Hepatocyte (in vitro differentiated cells): ENCODE data around the gene RANBP6. TPM values are rescaled to one million over a fixed set of nuclear protein-coding genes. Genes with fewer than 3 reads are reported as not detected.
A peak's percentile ranks its signal among the peaks of the same experiment; 100 is the strongest.

Experiments
- DNase-seq: peaks from one replicate; pipeline ENCODE4 v3.0.0-alpha.2; 2016; ENCODE audit warnings: low spot score
- H2AFZ ChIP-seq: fragments of 200-600 bp; sonication (generic); 2 replicates; pipeline ENCODE4 v1.6.0; 2016; ENCODE audit warnings: antibody characterized with exemption, mild to moderate bottlenecking
- H3K27ac ChIP-seq: fragments of 200-600 bp; sonication (generic); 2 replicates; pipeline ENCODE4 v1.5.1; 2016; ENCODE audit warnings: mild to moderate bottlenecking
- H3K27me3 ChIP-seq: fragments of 200-600 bp; sonication (generic); 2 replicates; pipeline ENCODE4 v1.6.1; 2016
- H3K36me3 ChIP-seq: fragments of 200-600 bp; sonication (generic); replicated peaks from 2 replicates; pipeline ENCODE4 v1.5.1; 2016; ENCODE audit warnings: low read depth; ENCODE audit not compliant: insufficient read depth
- H3K4me1 ChIP-seq: fragments of 200-600 bp; sonication (generic); 2 replicates; pipeline ENCODE4 v1.5.1; 2016; ENCODE audit warnings: mild to moderate bottlenecking, moderate library complexity; ENCODE audit not compliant: insufficient read depth
- H3K4me2 ChIP-seq: fragments of 200-600 bp; sonication (generic); 2 replicates; pipeline ENCODE4 v1.6.0; 2016
- H3K4me3 ChIP-seq: fragments of 200-600 bp; sonication (generic); 2 replicates; pipeline ENCODE4 v1.5.1; 2016; ENCODE audit warnings: mild to moderate bottlenecking
- H3K79me2 ChIP-seq: fragments of 200-600 bp; sonication (generic); 2 replicates; pipeline ENCODE4 v1.6.0; 2017; ENCODE audit warnings: mild to moderate bottlenecking
- H3K9me2 ChIP-seq: fragments of 200-600 bp; sonication (generic); replicated peaks from 2 replicates; pipeline ENCODE4 v1.6.0; 2017; ENCODE audit warnings: mild to moderate bottlenecking; ENCODE audit not compliant: insufficient read depth
- H3K9me3 ChIP-seq: fragments of 200-600 bp; sonication (generic); 2 replicates; pipeline ENCODE4 v1.5.1; 2016; ENCODE audit warnings: low read depth, mild to moderate bottlenecking
- H4K20me1 ChIP-seq: fragments of 200-600 bp; sonication (generic); 2 replicates; pipeline ENCODE4 v1.6.0; 2016; ENCODE audit warnings: mild to moderate bottlenecking; ENCODE audit not compliant: insufficient read depth, poor library complexity, severe bottlenecking
- EZH2 ChIP-seq: fragments of 200-600 bp; sonication (generic); IDR thresholded peaks from 2 replicates; pipeline ENCODE4 v1.6.1; 2016; ENCODE audit warnings: antibody characterized with exemption, mild to moderate bottlenecking, borderline replicate concordance
- EZH2phosphoT487 ChIP-seq: fragments of 200-600 bp; sonication (generic); IDR thresholded peaks from one replicate; pipeline ENCODE4 v1.6.1; 2018; ENCODE audit warnings: antibody characterized with exemption, mild to moderate bottlenecking, low read depth, moderate library complexity; ENCODE audit not compliant: unreplicated experiment, severe bottlenecking
- WGBS: methylation state at CpG from one replicate; pipeline ENCODE4 v1.1.6; 2016; ENCODE audit warnings: low lambda C conversion rate; ENCODE audit errors: missing lambda C conversion rate; 5-methylcytosine and 5-hydroxymethylcytosine counted together
- microRNA-seq: library from miRNA; unstranded; fragments of <30 nt; microRNA quantifications from one replicate; pipeline ENCODE4, GENCODE V29; 2017
- polyA plus RNA-seq: library from polyadenylated mRNA; unstranded; fragments of >200 nt; fragmentation: Nextera tagmentation; extraction: Ambion mirVana; gene quantifications from 2 replicates; pipeline ENCODE4 v1.2.1, GENCODE V29; 2016
- small RNA-seq: library from RNA; depleted of rRNA; stranded (forward); fragments of <200 nt; gene quantifications from one replicate; pipeline ENCODE3, GENCODE V24; 2014
- total RNA-seq: library from RNA; depleted of rRNA; stranded (reverse); fragments of >200 nt; gene quantifications from 2 replicates; pipeline ENCODE4 v1.2.3, GENCODE V29; 2014
- TF ChIP-seq, protein P1 (sequence below): fragments of 200-600 bp; sonication (generic); IDR thresholded peaks from 2 replicates; pipeline ENCODE4 v1.5.1; 2016; ENCODE audit warnings: antibody characterized with exemption, mild to moderate bottlenecking; ENCODE audit not compliant: poor library complexity

Gene RANBP6
- total and polyA plus RNA-seq, 2 experiments from 2014 or later: 8.2 to 25.9 TPM

DNA sequence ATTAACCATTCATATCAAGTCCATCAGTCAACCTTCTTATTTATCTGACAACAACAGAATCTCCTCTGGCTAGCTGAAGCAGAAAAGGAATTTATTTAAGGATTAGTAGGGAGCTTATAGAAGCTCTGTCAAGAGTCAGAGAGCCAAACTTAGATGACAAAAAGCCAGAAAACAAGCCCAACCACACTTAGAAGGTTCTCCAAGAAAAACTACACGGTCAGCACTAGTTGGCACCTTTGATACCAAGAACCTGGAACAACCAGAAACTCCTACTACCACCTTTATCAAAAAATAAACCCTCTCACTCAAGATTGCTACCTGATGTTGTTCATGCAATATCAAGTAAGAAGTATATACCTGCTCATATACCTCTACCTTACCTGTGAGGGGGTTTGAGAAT, 36.9 kb downstream of the RANBP6 start:
- H3K4me2 ChIP-seq: no peak overlapping the region
- peaks cover 8% of the 10 kb centered on the region for H3K9me3 ChIP-seq
- peaks cover 6% of the 10 kb centered on the region for H3K4me1 ChIP-seq
- no peak overlapping the region for H3K4me3 ChIP-seq
- no peaks in the 10 kb centered on the region for H3K27me3 ChIP-seq
- peaks cover 30% of the 10 kb centered on the region for H3K79me2 ChIP-seq
- no peak overlapping the region for H3K27ac ChIP-seq
- 85% methylated on average over 1 of the region's 1 CpG for WGBS
- TF ChIP-seq EZH2 (no peak), EZH2phosphoT487 (no peak)
- TF ChIP-seq, protein P1, sequence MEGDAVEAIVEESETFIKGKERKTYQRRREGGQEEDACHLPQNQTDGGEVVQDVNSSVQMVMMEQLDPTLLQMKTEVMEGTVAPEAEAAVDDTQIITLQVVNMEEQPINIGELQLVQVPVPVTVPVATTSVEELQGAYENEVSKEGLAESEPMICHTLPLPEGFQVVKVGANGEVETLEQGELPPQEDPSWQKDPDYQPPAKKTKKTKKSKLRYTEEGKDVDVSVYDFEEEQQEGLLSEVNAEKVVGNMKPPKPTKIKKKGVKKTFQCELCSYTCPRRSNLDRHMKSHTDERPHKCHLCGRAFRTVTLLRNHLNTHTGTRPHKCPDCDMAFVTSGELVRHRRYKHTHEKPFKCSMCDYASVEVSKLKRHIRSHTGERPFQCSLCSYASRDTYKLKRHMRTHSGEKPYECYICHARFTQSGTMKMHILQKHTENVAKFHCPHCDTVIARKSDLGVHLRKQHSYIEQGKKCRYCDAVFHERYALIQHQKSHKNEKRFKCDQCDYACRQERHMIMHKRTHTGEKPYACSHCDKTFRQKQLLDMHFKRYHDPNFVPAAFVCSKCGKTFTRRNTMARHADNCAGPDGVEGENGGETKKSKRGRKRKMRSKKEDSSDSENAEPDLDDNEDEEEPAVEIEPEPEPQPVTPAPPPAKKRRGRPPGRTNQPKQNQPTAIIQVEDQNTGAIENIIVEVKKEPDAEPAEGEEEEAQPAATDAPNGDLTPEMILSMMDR: no peak
- DNase-seq: no peak
- no peaks in the 10 kb centered on the region for H4K20me1 ChIP-seq
- H3K9me2 ChIP-seq: no peaks in the 10 kb centered on the region
- H3K36me3 ChIP-seq: no peaks in the 10 kb centered on the region
- no peak overlapping the region for H2AFZ ChIP-seq

DNA sequence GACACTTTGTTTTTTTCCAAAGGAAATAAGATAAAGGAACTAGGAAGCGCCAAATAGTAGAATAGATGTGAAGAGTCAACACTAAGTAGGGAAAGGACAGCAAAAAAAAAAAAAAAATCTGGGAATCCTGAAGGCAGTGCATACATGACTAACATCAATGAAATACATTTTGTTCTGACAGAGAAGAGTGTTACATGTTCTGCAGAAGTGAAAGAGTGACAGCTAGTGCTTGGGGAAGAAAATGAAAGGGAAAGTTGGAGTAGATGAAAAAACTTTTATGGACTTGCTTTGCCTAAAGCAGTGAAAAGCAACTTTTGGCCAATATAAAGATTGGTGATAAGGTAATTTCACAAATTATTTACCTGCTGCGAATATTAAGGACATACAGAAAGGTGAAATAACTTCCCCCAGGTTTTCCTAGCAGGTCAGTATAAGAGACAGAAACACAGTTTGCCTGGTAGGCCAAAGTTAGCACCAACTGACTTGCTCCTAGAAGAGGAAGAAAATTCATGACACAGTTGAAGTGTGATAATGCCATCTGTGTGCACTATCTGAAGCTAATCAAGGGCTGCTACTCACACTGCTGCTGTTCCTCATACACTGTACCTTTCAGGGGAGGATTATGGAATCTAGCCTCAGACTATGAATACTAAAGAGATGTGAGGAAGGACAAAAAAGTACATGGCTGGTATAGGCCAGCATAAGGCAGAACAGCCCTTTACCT, 38.6 kb downstream of the RANBP6 start:
- Histone ChIP-seq H2AFZ (no peak overlapping the region), H3K79me2 (peaks cover 21% of the 10 kb centered on the region), H3K4me2 (peak overlapping the region; percentile 10), H3K36me3 (no peaks in the 10 kb centered on the region), H3K4me3 (no peak overlapping the region), H3K27ac (no peak overlapping the region), H3K4me1 (no peaks in the 10 kb centered on the region), H3K27me3 (no peaks in the 10 kb centered on the region), H3K9me2 (no peaks in the 10 kb centered on the region), H3K9me3 (peaks cover 8% of the 10 kb centered on the region), H4K20me1 (no peaks in the 10 kb centered on the region)
- no peak for TF ChIP-seq EZH2
- no peak for TF ChIP-seq EZH2phosphoT487
- TF ChIP-seq, protein P1: no peak
- no peak for DNase-seq
- 91% methylated on average over 2 of the region's 2 CpGs for WGBS

DNA sequence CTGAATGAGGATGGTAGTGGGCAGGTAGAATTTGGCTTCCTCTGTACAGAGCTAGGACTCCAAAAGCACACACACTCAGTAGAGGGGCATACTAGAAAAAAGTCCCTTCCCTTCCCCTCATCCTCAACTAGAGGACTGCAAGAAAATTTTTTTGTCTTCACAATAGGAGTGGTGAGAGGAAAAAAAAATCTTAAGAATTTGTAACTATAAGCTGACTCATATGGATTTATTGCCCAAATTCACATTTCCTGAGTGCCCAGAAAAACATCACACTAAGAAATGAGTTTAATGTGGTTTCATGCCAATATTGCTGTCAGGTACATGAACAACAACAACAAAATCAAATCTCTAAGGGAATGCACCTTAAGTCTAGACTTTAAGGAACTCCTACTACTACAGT, 43.7 kb downstream of the RANBP6 start:
- no peak for DNase-seq

More for the DNA sequence above, 43.7 kb downstream of the RANBP6 start:
- H4K20me1 ChIP-seq: no peaks in the 10 kb centered on the region
- H3K79me2 ChIP-seq: peaks cover 11% of the 10 kb centered on the region
- H3K4me3 ChIP-seq: no peak overlapping the region
- no peaks in the 10 kb centered on the region for H3K27me3 ChIP-seq
- H3K27ac ChIP-seq: no peak overlapping the region
- H3K4me1 ChIP-seq: no peaks in the 10 kb centered on the region
- no peaks in the 10 kb centered on the region for H3K9me2 ChIP-seq
- no peak overlapping the region for H2AFZ ChIP-seq
- H3K4me2 ChIP-seq: no peak overlapping the region
- TF ChIP-seq, protein P1: no peak
- TF ChIP-seq EZH2 (no peak), EZH2phosphoT487 (no peak)
- no peaks in the 10 kb centered on the region for H3K36me3 ChIP-seq
- H3K9me3 ChIP-seq: peaks cover 8% of the 10 kb centered on the region

Small RNAs within 50 kb of the gene (microRNA-seq; reads per million reads assigned to microRNA genes)
- 4.5 reads per million, percentile 5 among the genes with 10 or more reads in this experiment for gene MIR4665

Small RNAs within 50 kb of the gene (small RNA-seq; reads per million reads assigned to genes)
- not detected for gene MIR4665

Other genes with a start within 250 kb of the RANBP6 start
- 22.4 and 23.6 TPM in 2 replicates for gene ERMP1, start 182.5 kb downstream of the RANBP6 start, total RNA-seq
- gene ERMP1, start 182.5 kb downstream of the RANBP6 start, polyA plus RNA-seq: 9.2 and 15.9 TPM in 2 replicates
- not detected in 2 replicates for gene MLANA, start 124.7 kb downstream of the RANBP6 start, total RNA-seq
- gene MLANA, start 124.7 kb downstream of the RANBP6 start, polyA plus RNA-seq: not detected in 2 replicates
- 2.0 and 2.1 TPM in 2 replicates for gene IL33, start 200.2 kb upstream of the RANBP6 start, total RNA-seq
- gene IL33, start 200.2 kb upstream of the RANBP6 start, polyA plus RNA-seq: 0.28 TPM in 1 of 2 replicates, not detected in the other